ENCODE data around the gene TSPAN16.

TSPAN16 gene

GRCh38 chr19:11324079-11324661, 28.2 kb downstream of the TSPAN16 start:
- ChIA-PET CTCF (interaction anchor here (0.6 to 1.9 kb wide), 4 partner anchors 28 to 285 kb away, joined by 4 to 6 read pairs (median 4); partner anchors contain the start of gene TSPAN16), POLR2A (interaction anchor here (0.6 to 4.1 kb wide), 10 partner anchors 16 to 948 kb away, joined by 3 to 14 read pairs (median 4); partner anchors contain the start of genes CCDC159, RAB3D, SWSAP1 and TMEM205)
- peaks cover 0 to 6% of the 10 kb centered on the region in 2 experiments; a peak in 2 of 3 replicates for H3K36me3 ChIP-seq (ENCODE audit: control insufficient read depth in 2 of 2, insufficient read depth in 1 of 2, low read length in 2 of 2)
- H3K4me3 ChIP-seq (ENCODE audit: low read depth, low read length): no peak overlapping the region
- peaks cover 20% of the 10 kb centered on the region for H3K4me1 ChIP-seq (ENCODE audit: control insufficient read depth, insufficient read depth, low read length)
- peak overlapping the region; percentile 63; the same call in 1 of the 2 replicates for H3K27ac ChIP-seq (ENCODE audit: extremely low read depth, low read depth, low read length)
- no peaks in the 10 kb centered on the region for H3K9me3 ChIP-seq (ENCODE audit: control insufficient read depth, insufficient read depth, low read depth, low read length)
- no peak for TF ChIP-seq ZNF114 (tag by site-specific recombination; IDR thresholded peaks at IDR 0.05)
- no peak for TF ChIP-seq ZBTB6 (tag by site-specific recombination; IDR thresholded peaks at IDR 0.05)
- TF ChIP-seq BCL6B (tag by site-specific recombination; IDR thresholded peaks at IDR 0.05): no peak
- TF ChIP-seq ZNF692 (tag by site-specific recombination; IDR thresholded peaks at IDR 0.05): peak; percentile 72; the same call in 1 of the 2 replicates
- no peak for TF ChIP-seq ZNF747 (tag by site-specific recombination; IDR thresholded peaks at IDR 0.05)
- TF ChIP-seq AEBP2 (tag by site-specific recombination; IDR thresholded peaks at IDR 0.05; ENCODE audit: borderline replicate concordance): no peak
- no peak for TF ChIP-seq ZNF658 (tag by site-specific recombination; IDR thresholded peaks at IDR 0.05)
- no peak for TF ChIP-seq ZNF830 (tag by site-specific recombination; IDR thresholded peaks at IDR 0.05; ENCODE audit: low read depth)
- TF ChIP-seq ZNF530 (tag by site-specific recombination; IDR thresholded peaks at IDR 0.05; ENCODE audit: low read depth): no peak
- no peak for TF ChIP-seq ZNF501 (tag by site-specific recombination; IDR thresholded peaks at IDR 0.05)
- no peak for TF ChIP-seq ZNF645 (tag by site-specific recombination; IDR thresholded peaks at IDR 0.05)
- no peak; the same call in 1 of the 2 replicates for TF ChIP-seq ZNF76 (tag by site-specific recombination; IDR thresholded peaks at IDR 0.05; ENCODE audit: borderline replicate concordance, low read depth)
- TF ChIP-seq ZNF513 (tag by site-specific recombination; IDR thresholded peaks at IDR 0.05): no peak
- no peak for TF ChIP-seq ZNF791 (tag by site-specific recombination; IDR thresholded peaks at IDR 0.05)
- no peak for TF ChIP-seq KLF8 (tag by site-specific recombination; IDR thresholded peaks at IDR 0.05)
- peak; percentile 92 for TF ChIP-seq ZNF449 (tag by site-specific recombination; IDR thresholded peaks at IDR 0.05)
- TF ChIP-seq ZNF16 (tag by site-specific recombination; IDR thresholded peaks at IDR 0.05; ENCODE audit: low read depth): no peak
- TF ChIP-seq ZNF18 (tag by site-specific recombination; IDR thresholded peaks at IDR 0.05): no peak
- TF ChIP-seq ZNF155 (tag by site-specific recombination; IDR thresholded peaks at IDR 0.05): no peak
- TF ChIP-seq ZNF112 (tag by site-specific recombination; IDR thresholded peaks at IDR 0.05): no peak
- no peak; the same call in 1 of the 2 replicates for TF ChIP-seq ZBTB21 (tag by site-specific recombination; IDR thresholded peaks at IDR 0.05)
- no peak for TF ChIP-seq ZNF785 (tag by site-specific recombination; IDR thresholded peaks at IDR 0.05)
- no peak for TF ChIP-seq ZNF148 (tag by site-specific recombination; IDR thresholded peaks at IDR 0.05; ENCODE audit: borderline replicate concordance)
